Tongue (tissue), 2 donors: Measurements from ENCODE around the gene TAF3. TPM values are rescaled to one million over a fixed set of nuclear protein-coding genes. Genes with fewer than 3 reads are reported as not detected.
"Not testable (repeated sequence)": the region's sequence is repeated elsewhere in the genome, so short reads cannot be mapped to it uniquely, and the experiment has no call there.

Source experiments
- DNase-seq: peaks from one replicate; pipeline ENCODE4 v3.0.0-alpha.2; 2015
- total RNA-seq: library from RNA; depleted of rRNA; stranded (reverse); fragments of >200 nt; gene quantifications from one replicate; pipeline ENCODE4 v1.2.3, GENCODE V29; 2014

Gene TAF3
- total RNA-seq = 3.0 TPM

GRCh38 chr10:7818295-7819120 lies at the start of gene TAF3:
Gene TAF3, plus strand, starts transcription at chr10:7818505. Its CDS starts 205 bp downstream, at chr10:7818710.
- peak; percentile 96 for DNase-seq

- no peak for DNase-seq
These were observed 44.2 kb upstream of the TAF3 start for GRCh38 chr10:7773845-7774801.

GRCh38 chr10:7776777-7777176 lies 41.5 kb upstream of the TAF3 start:
- DNase-seq = no peak

GRCh38 chr10:7782194-7782593 lies 36.1 kb upstream of the TAF3 start:
- not testable (repeated sequence) for DNase-seq

- DNase-seq = no peak
These were observed 31.9 kb upstream of the TAF3 start for GRCh38 chr10:7786430-7786829.

GRCh38 chr10:7787150-7787856 lies 31.0 kb upstream of the TAF3 start:
- peak; percentile 12 for DNase-seq

GRCh38 chr10:7787857-7788638 lies 30.3 kb upstream of the TAF3 start, which contains the start of the genes ATP5F1C and KIN:
Gene ATP5F1C, plus strand, starts transcription at chr10:7788177. Its CDS starts 31 bp downstream, at chr10:7788208.
Gene KIN, minus strand, starts transcription at chr10:7787993. Its CDS starts 60 bp downstream, at chr10:7787933.
- DNase-seq = peak; percentile 99

GRCh38 chr10:7788639-7789286 lies 29.5 kb upstream of the TAF3 start:
- peak; percentile 54 for DNase-seq

GRCh38 chr10:7789390-7789789 lies 28.9 kb upstream of the TAF3 start:
- peak; percentile 16 for DNase-seq

GRCh38 chr10:7792541-7792940 lies 25.8 kb upstream of the TAF3 start:
- DNase-seq = no peak

GRCh38 chr10:7794251-7795026 lies 23.9 kb upstream of the TAF3 start:
- DNase-seq = no peak

- DNase-seq = no peak
These were observed 22.7 kb upstream of the TAF3 start for GRCh38 chr10:7795605-7796004.

GRCh38 chr10:7797582-7797981 lies 20.7 kb upstream of the TAF3 start:
- no peak for DNase-seq

- no peak for DNase-seq
These were observed 15.7 kb upstream of the TAF3 start for GRCh38 chr10:7802606-7803005.

GRCh38 chr10:7804216-7804615 lies 14.1 kb upstream of the TAF3 start:
- DNase-seq = no peak

GRCh38 chr10:7804741-7805140 lies 13.6 kb upstream of the TAF3 start:
- DNase-seq = no peak

- no peak for DNase-seq
These were observed 9.5 kb upstream of the TAF3 start for GRCh38 chr10:7808686-7809267.

GRCh38 chr10:7810443-7810842 lies 7.9 kb upstream of the TAF3 start:
- DNase-seq = no peak

- no peak for DNase-seq
These were observed 7.3 kb upstream of the TAF3 start for GRCh38 chr10:7811000-7811399.

GRCh38 chr10:7811743-7812142 lies 6.6 kb upstream of the TAF3 start:
- DNase-seq = not testable (repeated sequence)
